HepG2 (cell line): ENCODE results near the gene LBX1. TPM values are rescaled to one million over a fixed set of nuclear protein-coding genes. Genes with fewer than 3 reads are reported as not detected.
A peak's percentile ranks its signal among the peaks of the same experiment; 100 is the strongest.

Experiments
- ATAC-seq: fragments of 200-7000 bp; cut with Tn5 transposase; 3 replicates; pipeline ENCODE4 v1.9.1; 2020; ENCODE audit warnings: mild to moderate bottlenecking, moderate library complexity
- BruUV-seq: library from RNA; stranded (reverse); fragments of 400-500 nt; replicated peaks from 2 replicates; lab custom pipeline; 2021; lab: Mats Ljungman, UMichigan
- CTCF ChIA-PET: fragments of 300-600 bp; formaldehyde crosslinking; extraction: SDS; loops from one replicate; lab custom pipeline; 2021; ENCODE audit warnings: low total read pairs, inconsistent platforms, low intra/inter-chr PET ratio; lab: Yijun Ruan, JAX
- POLR2A ChIA-PET: fragments of 350-600 bp; sonication (Branson Sonifier 250); formaldehyde crosslinking; loops from one replicate; lab custom pipeline; 2020; ENCODE audit warnings: antibody characterized with exemption, inconsistent platforms; lab: Yijun Ruan, JAX
- DNase-seq: peaks from one replicate; pipeline ENCODE4 v3.0.0-alpha.2; 2015; ENCODE audit warnings: low spot score
- FAIRE-seq: peaks from 3 replicates; lab custom pipeline; 2011; peaks lifted over from hg19 to GRCh38; lab: Jason Lieb, UNC
- H2AFZ ChIP-seq: one replicate; pipeline ENCODE4 v1.6.1; 2011; ENCODE audit warnings: low read length, inconsistent platforms
- H3K27ac ChIP-seq: fragments of 300-600 bp; 3 replicates; pipeline ENCODE4 v1.8.0; 2011; ENCODE audit warnings: mixed run types, mild to moderate bottlenecking, mixed read lengths, low read length, inconsistent platforms; ENCODE audit not compliant: insufficient read depth; ENCODE audit errors: extremely low read length
- H3K27me3 ChIP-seq, 2 experiments: fragments of 200-600 bp in 1 of 2; 2 replicates in 1 of 2; 3 replicates in 1 of 2; pipeline versions ENCODE4 v1.6.0 to v1.8.0; 2011; ENCODE audit warnings: low read length in 2 of 2, mild to moderate bottlenecking in 2 of 2, moderate library complexity in 2 of 2, inconsistent platforms in 1 of 2; ENCODE audit not compliant: insufficient read depth in 2 of 2, control insufficient read depth in 1 of 2
- H3K36me3 ChIP-seq, 2 experiments: fragments of 200-600 bp in 1 of 2; replicated peaks in 1 of 2; 2 replicates in 1 of 2; 3 replicates in 1 of 2; pipeline versions ENCODE4 v1.5.1 to v1.8.0; 2011; ENCODE audit warnings: low read length in 2 of 2, inconsistent platforms in 1 of 2; ENCODE audit not compliant: insufficient read depth in 2 of 2, control insufficient read depth in 1 of 2
- H3K4me1 ChIP-seq: 2 replicates; pipeline ENCODE4 v1.5.1; 2012; ENCODE audit warnings: low read length, inconsistent platforms; ENCODE audit not compliant: insufficient read depth
- H3K4me2 ChIP-seq: 2 replicates; pipeline ENCODE4 v1.6.0; 2011; ENCODE audit warnings: low read depth, low read length, inconsistent platforms
- H3K4me3 ChIP-seq, 3 experiments: fragments of 200-600 bp in 1 of 3; sonication (generic), shearing (Covaris generic) in 1 of 3; replicated peaks in 1 of 3; 2 replicates each; pipeline ENCODE4 v1.5.1; 2011 to 2016; ENCODE audit warnings: low read length in 3 of 3, inconsistent platforms in 2 of 3, low read depth in 2 of 3, mild to moderate bottlenecking in 2 of 3, control low read depth in 1 of 3, mixed read lengths in 1 of 3; ENCODE audit not compliant: insufficient read depth in 1 of 3
- H3K79me2 ChIP-seq: one replicate; pipeline ENCODE4 v1.6.1; 2011; ENCODE audit warnings: low read length, inconsistent platforms; ENCODE audit not compliant: insufficient read depth
- H3K9ac ChIP-seq: 2 replicates; pipeline ENCODE4 v1.6.0; 2011; ENCODE audit warnings: mild to moderate bottlenecking, low read depth, low read length, inconsistent platforms; ENCODE audit not compliant: insufficient read depth
- H3K9me3 ChIP-seq: 2 replicates; pipeline ENCODE4 v1.5.1; 2012; ENCODE audit warnings: mild to moderate bottlenecking, low read length
- H4K20me1 ChIP-seq: 2 replicates; pipeline ENCODE4 v1.6.0; 2011; ENCODE audit warnings: inconsistent platforms, mild to moderate bottlenecking, low read length, moderate library complexity; ENCODE audit not compliant: insufficient read depth
- CTCF ChIP-seq: sonication (generic); formaldehyde crosslinking; IDR thresholded peaks from 2 replicates; pipeline ENCODE4 v1.5.0; 2020; ENCODE audit warnings: mild to moderate bottlenecking, missing genetic modification reagents, moderate library complexity
- MTA1 ChIP-seq: sonication (generic); formaldehyde crosslinking; IDR thresholded peaks from 2 replicates; pipeline ENCODE4 v1.4.0; 2020; ENCODE audit warnings: missing genetic modification reagents, mild to moderate bottlenecking, borderline replicate concordance
- MXD3 ChIP-seq: IDR thresholded peaks from 2 replicates; pipeline ENCODE4 v1.6.1; 2016; ENCODE audit warnings: mild to moderate bottlenecking, missing biosample characterization, missing genetic modification reagents
- NFE2 ChIP-seq: sonication (generic); formaldehyde crosslinking; IDR thresholded peaks from 2 replicates; pipeline ENCODE4 v1.4.0; 2020; ENCODE audit warnings: missing genetic modification reagents
- POLR2AphosphoS2 ChIP-seq: IDR thresholded peaks from 2 replicates; pipeline ENCODE4 v1.6.1; 2011; ENCODE audit warnings: low read depth, low read length, improper control_type of control experiment
- SOX13 ChIP-seq, 3 experiments: fragments of 450-650 bp in 1 of 3; sonication (generic) in 1 of 3; formaldehyde crosslinking in 1 of 3; IDR thresholded peaks in 2 of 3; conservative IDR thresholded peaks in 1 of 3; 2 replicates each; pipeline versions ENCODE4 v1.5.0 to v1.6.1; 2016 to 2020; ENCODE audit warnings: antibody characterized with exemption in 1 of 3, mild to moderate bottlenecking in 1 of 3, missing compliant biosample characterization in 1 of 3, missing genetic modification reagents in 1 of 3, moderate library complexity in 1 of 3
- ZBTB42 ChIP-seq: sonication (generic); formaldehyde crosslinking; IDR thresholded peaks from 2 replicates; pipeline ENCODE4 v1.5.0; 2020; ENCODE audit warnings: mild to moderate bottlenecking, missing genetic modification reagents
- ZC3H4 ChIP-seq: sonication (generic); formaldehyde crosslinking; IDR thresholded peaks from 2 replicates; pipeline ENCODE4 v1.4.0; 2020; ENCODE audit warnings: missing genetic modification reagents, borderline replicate concordance
- ZNF180 ChIP-seq: sonication (generic); formaldehyde crosslinking; IDR thresholded peaks from 2 replicates; pipeline ENCODE4 v1.4.0; 2020; ENCODE audit warnings: low read depth, missing genetic modification reagents, borderline replicate concordance
- ZNF263 ChIP-seq: sonication (generic); formaldehyde crosslinking; IDR thresholded peaks from 2 replicates; pipeline ENCODE4 v1.4.0; 2020; ENCODE audit warnings: missing genetic modification reagents
- ZNF629 ChIP-seq: sonication (generic); formaldehyde crosslinking; conservative IDR thresholded peaks from 2 replicates; pipeline ENCODE4 v1.5.0; 2020; ENCODE audit warnings: missing genetic modification reagents
- ZNF740 ChIP-seq: sonication (generic); formaldehyde crosslinking; IDR thresholded peaks from 2 replicates; pipeline ENCODE4 v1.4.0; 2020; ENCODE audit warnings: missing genetic modification reagents
- ZNF800 ChIP-seq: sonication (generic); formaldehyde crosslinking; IDR thresholded peaks from 2 replicates; pipeline ENCODE4 v1.4.0; 2020; ENCODE audit warnings: missing genetic modification reagents
- WGBS: methylation state at CpG from one replicate; pipeline ENCODE4 v1.1.6; 2017; ENCODE audit warnings: low lambda C conversion rate; 5-methylcytosine and 5-hydroxymethylcytosine counted together
- in situ Hi-C: cut with HindIII; loops from 2 replicates; pipeline ENCODE4 v1.10.0; 2017; ENCODE audit warnings: low pct_unique_long_range_greater_than_20kb; ENCODE audit not compliant: extremely low pct_ligation_motif_present
- intact Hi-C: fragments of 100-400 bp; cut with micrococcal nuclease; formaldehyde crosslinking; loops from one replicate; pipeline ENCODE4 v1.10.0; 2022; ENCODE audit not compliant: unreplicated experiment
- polyA plus RNA-seq, 8 experiments: library from polyadenylated mRNA; depleted of rRNA in 3 of 8; stranded (reverse) in 7 of 8; unstranded in 1 of 8; fragments of >200 nt; fragmentation: Illumina TruSeq in 4 of 8; extraction: Trizol in 4 of 8; gene quantifications; 2 replicates each; pipeline versions ENCODE4 v1.2.1 to v1.2.3, GENCODE V29; 2011 to 2016; ENCODE audit warnings: low read depth in 4 of 8, missing spikeins in 1 of 8, mixed read lengths in 1 of 8; ENCODE audit not compliant: insufficient read depth in 1 of 8
- total RNA-seq, 5 experiments: library from RNA; depleted of rRNA; stranded (reverse); fragments of >200 nt; fragmentation: Illumina TruSeq; extraction: Trizol; gene quantifications; 2 replicates each; pipeline ENCODE4 v1.2.3, GENCODE V29; 2016; ENCODE audit warnings: low read depth in 1 of 5

Gene LBX1
- total and polyA plus RNA-seq, 2 of the 13 experiments (the other 11 are each of a cell fraction or from before 2014, with no cell fraction given) = not detected

GRCh38 chr10:101228966-101229265, 347 bp downstream of the LBX1 start:
- DNase-seq = no peak
- ChIA-PET CTCF (no interaction called here), POLR2A (no interaction called here)
- Histone ChIP-seq H3K9ac (no peak overlapping the region), H3K36me3 (no peaks in the 10 kb centered on the region), H3K79me2 (no peaks in the 10 kb centered on the region), H3K4me2 (peak overlapping the region; percentile 51; the same call in 1 of the 2 replicates), H3K27ac (no peak overlapping the region), H3K9me3 (no peaks in the 10 kb centered on the region), H3K4me1 (peaks cover 19% of the 10 kb centered on the region), H4K20me1 (peaks cover 5% of the 10 kb centered on the region; the same call in 1 of the 2 replicates), H3K4me3 (no peak overlapping the region), H2AFZ (no peak overlapping the region), H3K27me3 (peaks cover 16 to 97% of the 10 kb centered on the region in 2 experiments)
- peak; percentile 38 for ATAC-seq
- WGBS = 11% methylated on average over 9 of the region's 34 CpGs
- TF ChIP-seq ZNF800 (0 out of 2 replicates have a peak, but pooled peaks have one; percentile 52), POLR2AphosphoS2 (no peak)
- BruUV-seq = no TSS peak
- intact Hi-C loops (no loop called here), in situ Hi-C loops (no loop called here)
- no peak for FAIRE-seq

- ChIA-PET POLR2A (no interaction called here), CTCF (no interaction called here)
- Histone ChIP-seq H3K4me1 (peaks cover 19% of the 10 kb centered on the region), H3K4me2 (no peak overlapping the region), H3K27ac (no peak overlapping the region), H3K79me2 (no peaks in the 10 kb centered on the region), H3K4me3 (no peak overlapping the region), H3K9ac (no peak overlapping the region), H3K27me3 (peaks cover 20 to 97% of the 10 kb centered on the region in 2 experiments), H4K20me1 (peaks cover 5% of the 10 kb centered on the region; the same call in 1 of the 2 replicates), H2AFZ (no peak overlapping the region), H3K9me3 (no peaks in the 10 kb centered on the region), H3K36me3 (no peaks in the 10 kb centered on the region)
- DNase-seq = no peak
- in situ Hi-C loops (no loop called here), intact Hi-C loops (no loop called here)
- 42% methylated on average over 8 of the region's 82 CpGs for whole genome bisulfite sequencing
- BruUV-seq = no TSS peak
- peak; percentile 19 for ATAC-seq
- no peak for FAIRE-seq
- TF ChIP-seq ZNF263 (no peak), ZNF740 (no peak), ZBTB42 (CRISPR knock-in tag) (no peak), SOX13 (IDR thresholded peaks at IDR 0.05) (no peak), SOX13 (CRISPR knock-in tag; conservative IDR thresholded peaks at IDR 0.05 in 1 of 2, IDR thresholded peaks at IDR 0.05 in 1 of 2) (no peak), ZC3H4 (no peak), MTA1 (CRISPR knock-in tag) (no peak), CTCF (CRISPR knock-in tag) (no peak), ZNF180 (no peak), NFE2 (CRISPR knock-in tag) (no peak), MXD3 (CRISPR knock-in tag) (no peak), ZNF629 (CRISPR knock-in tag) (no peak)
Observed at GRCh38 chr10:101228153-101228965, 904 bp downstream of the LBX1 start.
